GM19397 (cell line): ENCODE measurements around the gene CDCP2.
"Not testable (repeated sequence)": the region's sequence is repeated elsewhere in the genome, so short reads cannot be mapped to it uniquely, and the experiment has no call there.

Source experiments
- ATAC-seq: cut with Tn5 transposase; IDR thresholded peaks from one replicate; pipeline ENCODE4 v1.9.1; 2021; ENCODE audit warnings: mild to moderate bottlenecking, moderate library complexity; ENCODE audit not compliant: unreplicated experiment

The CDCP2 gene

GRCh38 chr1:54095546-54096226, 57.1 kb downstream of the CDCP2 start:
- ATAC-seq = no peak

GRCh38 chr1:54094730-54095105, 58.1 kb downstream of the CDCP2 start:
- not testable (repeated sequence) for ATAC-seq

GRCh38 chr1:54094001-54094729, 58.6 kb downstream of the CDCP2 start:
- no peak for ATAC-seq

GRCh38 chr1:54091666-54092065, 61.1 kb downstream of the CDCP2 start:
- ATAC-seq = no peak

- ATAC-seq = no peak
Measured at GRCh38 chr1:54088385-54088784, 64.4 kb downstream of the CDCP2 start.

GRCh38 chr1:54086754-54087153, 66.0 kb downstream of the CDCP2 start:
- no peak for ATAC-seq

- ATAC-seq = no peak
Measured at GRCh38 chr1:54084794-54085193, 68.0 kb downstream of the CDCP2 start.
